ENCODE results near the gene ANAPC7. TPM values are rescaled to one million over a fixed set of nuclear protein-coding genes. Genes with fewer than 3 reads are reported as not detected.

ANAPC7 gene
- total RNA-seq, 1 donor from 2014 or later: 98.9 TPM

- H3K36me3 Mint-ChIP-seq (ENCODE audit: low read depth): peaks cover 8% of the 10 kb centered on the region
- no peaks in the 10 kb centered on the region for H3K27me3 Mint-ChIP-seq (ENCODE audit: low read depth)
- H3K27ac Mint-ChIP-seq (ENCODE audit: unreplicated experiment): no peak overlapping the region
- H3K4me3 Mint-ChIP-seq: no peak overlapping the region
- no peak for DNase-seq (ENCODE audit: low read depth, low spot score)
- H3K9me3 Mint-ChIP-seq: no peaks in the 10 kb centered on the region
- no peaks in the 10 kb centered on the region for H3K4me1 Mint-ChIP-seq
- no peak for TF ChIP-seq CTCF (conservative IDR thresholded peaks at IDR 0.05)
These were observed 31.5 kb downstream of the ANAPC7 start for GRCh38 chr12:110372056-110372425.

- Mint-ChIP-seq H3K36me3 (ENCODE audit: low read depth) (peaks cover 8% of the 10 kb centered on the region), H3K4me1 (no peaks in the 10 kb centered on the region), H3K9me3 (no peaks in the 10 kb centered on the region), H3K27me3 (ENCODE audit: low read depth) (no peaks in the 10 kb centered on the region), H3K27ac (ENCODE audit: unreplicated experiment) (no peak overlapping the region), H3K4me3 (no peak overlapping the region)
- no peak for DNase-seq (ENCODE audit: low read depth, low spot score)
- no peak for TF ChIP-seq CTCF (conservative IDR thresholded peaks at IDR 0.05)
These were observed 32.0 kb downstream of the ANAPC7 start for GRCh38 chr12:110371408-110372055.

GRCh38 chr12:110370732-110371231 lies 32.7 kb downstream of the ANAPC7 start:
- Mint-ChIP-seq H3K27ac (ENCODE audit: unreplicated experiment) (no peak overlapping the region), H3K36me3 (ENCODE audit: low read depth) (peaks cover 5% of the 10 kb centered on the region), H3K4me1 (no peaks in the 10 kb centered on the region), H3K27me3 (ENCODE audit: low read depth) (no peaks in the 10 kb centered on the region), H3K4me3 (no peak overlapping the region), H3K9me3 (no peaks in the 10 kb centered on the region)
- DNase-seq (ENCODE audit: low read depth, low spot score): no peak
- no peak for TF ChIP-seq CTCF (conservative IDR thresholded peaks at IDR 0.05)

GRCh38 chr12:110369992-110370391 lies 33.5 kb downstream of the ANAPC7 start:
- H3K9me3 Mint-ChIP-seq: no peaks in the 10 kb centered on the region
- H3K27ac Mint-ChIP-seq (ENCODE audit: unreplicated experiment): no peak overlapping the region
- no peak for TF ChIP-seq CTCF (conservative IDR thresholded peaks at IDR 0.05)
- H3K4me1 Mint-ChIP-seq: no peaks in the 10 kb centered on the region
- peaks cover under 1% of the 10 kb centered on the region for H3K36me3 Mint-ChIP-seq (ENCODE audit: low read depth)
- H3K27me3 Mint-ChIP-seq (ENCODE audit: low read depth): no peaks in the 10 kb centered on the region
- H3K4me3 Mint-ChIP-seq: no peak overlapping the region
- DNase-seq (ENCODE audit: low read depth, low spot score): no peak

GRCh38 chr12:110367181-110367864 lies 36.2 kb downstream of the ANAPC7 start:
- no peaks in the 10 kb centered on the region for H3K27me3 Mint-ChIP-seq (ENCODE audit: low read depth)
- H3K9me3 Mint-ChIP-seq: no peaks in the 10 kb centered on the region
- H3K4me1 Mint-ChIP-seq: no peaks in the 10 kb centered on the region
- TF ChIP-seq CTCF (conservative IDR thresholded peaks at IDR 0.05): no peak
- DNase-seq (ENCODE audit: low read depth, low spot score): no peak
- H3K27ac Mint-ChIP-seq (ENCODE audit: unreplicated experiment): no peak overlapping the region
- H3K4me3 Mint-ChIP-seq: no peak overlapping the region
- H3K36me3 Mint-ChIP-seq (ENCODE audit: low read depth): no peaks in the 10 kb centered on the region

All from neural crest cell (in vitro differentiated cells).